ENCODE results near the gene PITPNM3.
"Not testable (repeated sequence)": the region's sequence is repeated elsewhere in the genome, so short reads cannot be mapped to it uniquely, and the experiment has no call there.

Gene PITPNM3

DNA sequence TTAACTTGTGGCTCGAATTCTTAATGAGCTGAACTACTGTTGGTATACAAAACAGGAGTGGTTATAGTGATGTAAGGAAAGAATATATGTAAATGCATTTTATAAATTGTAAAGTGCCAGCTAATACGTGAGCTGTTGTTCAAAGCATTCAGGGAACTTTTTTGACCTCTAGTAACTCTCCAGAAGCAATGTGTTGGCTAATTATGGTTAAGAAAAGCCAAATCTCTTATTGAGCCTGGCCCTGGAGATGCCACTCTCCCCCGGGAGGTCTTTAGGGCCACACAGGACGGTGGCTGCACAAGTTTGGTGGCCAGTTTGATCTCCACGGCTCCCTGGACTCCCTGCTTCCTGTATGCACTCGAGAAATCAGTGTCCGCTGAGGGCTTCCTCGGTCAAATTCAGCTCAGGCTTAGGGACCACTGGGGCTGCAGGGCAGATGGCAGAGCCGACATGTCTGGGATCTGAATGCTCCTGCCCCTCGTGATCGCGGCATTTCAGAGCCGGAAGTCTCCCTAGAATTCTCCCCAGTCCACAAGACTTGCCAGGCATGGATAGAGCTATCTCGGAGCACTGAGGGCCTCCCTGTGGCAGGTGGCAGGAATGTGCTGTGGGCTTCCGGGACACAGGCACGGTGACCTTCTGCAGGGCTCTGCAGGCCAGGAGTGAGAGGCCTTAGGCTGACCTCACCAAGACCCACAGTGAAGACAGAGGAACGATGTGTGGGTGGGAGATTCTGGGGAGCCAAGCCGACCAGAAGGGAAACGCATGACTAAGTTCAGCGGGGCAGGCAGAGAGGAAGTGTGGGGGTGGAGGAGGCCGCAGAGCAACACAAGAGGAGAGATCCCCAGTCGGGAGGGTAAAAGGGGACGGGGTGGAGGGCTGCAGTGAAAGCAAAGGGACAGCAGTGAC, 18.6 kb upstream of the PITPNM3 start:
- DNase-seq: peak; percentile 28

- DNase-seq: no peak
Measured at GRCh38 chr17:6573982-6574686, 17.8 kb upstream of the PITPNM3 start.

GRCh38 chr17:6573495-6573894, 17.1 kb upstream of the PITPNM3 start:
- not testable (repeated sequence) for DNase-seq

DNA sequence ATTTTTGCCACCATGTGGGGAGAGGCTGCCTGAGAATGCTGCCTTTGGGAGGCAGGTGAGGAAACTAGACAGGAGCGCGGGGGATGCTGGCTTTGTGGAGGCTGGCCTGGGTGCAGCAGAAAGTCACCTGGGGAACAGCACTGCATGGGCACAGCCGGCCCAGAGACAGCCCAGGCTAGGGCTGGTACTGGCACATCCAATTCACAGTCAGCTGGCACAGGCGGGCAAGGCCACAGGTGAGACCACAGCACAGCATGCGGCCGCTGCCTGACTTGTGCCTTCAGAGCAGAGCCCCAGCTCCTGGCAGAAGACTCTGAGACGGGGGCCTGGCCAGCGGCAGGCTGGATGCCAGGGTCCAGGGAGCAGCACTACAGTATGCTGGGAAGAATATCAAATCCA, 16.6 kb upstream of the PITPNM3 start:
- no peak for DNase-seq

- DNase-seq: no peak
Measured at GRCh38 chr17:6571452-6571781, 15.1 kb upstream of the PITPNM3 start.

- no peak for DNase-seq
Measured at GRCh38 chr17:6570731-6571451, 14.5 kb upstream of the PITPNM3 start.

GRCh38 chr17:6569370-6570285, 13.3 kb upstream of the PITPNM3 start:
- DNase-seq: no peak

GRCh38 chr17:6568184-6568758, 11.9 kb upstream of the PITPNM3 start:
- no peak for DNase-seq

DNA sequence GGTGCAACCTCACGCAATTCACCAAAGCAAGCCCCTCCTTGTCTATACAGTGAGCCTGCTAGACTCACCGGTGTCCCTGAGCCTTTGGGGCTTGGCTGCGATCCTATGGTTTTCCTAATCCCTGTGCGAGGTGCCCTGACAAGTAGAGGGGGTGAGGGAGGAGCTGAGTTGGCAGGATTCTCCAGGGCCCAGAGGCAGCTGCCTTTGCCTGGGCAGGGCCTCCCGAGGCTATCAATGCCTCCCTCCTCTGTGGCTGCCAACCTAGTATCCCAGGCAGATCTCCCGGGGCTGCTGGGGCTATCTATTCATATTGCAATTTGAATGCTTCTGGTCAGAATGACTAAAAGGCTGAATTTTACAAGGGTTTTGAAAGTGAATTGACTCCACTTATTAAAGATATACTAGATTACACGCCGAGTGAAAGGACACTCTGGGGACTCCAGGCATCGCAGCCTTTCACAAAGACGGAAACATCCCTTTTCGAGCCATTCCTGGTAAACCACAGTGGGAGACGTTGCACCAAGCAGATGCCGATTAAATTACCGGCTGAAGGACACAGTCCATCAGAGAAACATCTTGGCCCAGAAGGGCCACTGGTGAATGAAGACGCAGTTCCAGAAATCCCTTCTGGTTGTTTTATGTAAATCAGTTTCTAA, 11.3 kb upstream of the PITPNM3 start:
- no peak for DNase-seq

- DNase-seq: no peak
Measured at GRCh38 chr17:6561446-6561845, 5.1 kb upstream of the PITPNM3 start.

- no peak for DNase-seq
Measured at GRCh38 chr17:6560496-6560895, 4.1 kb upstream of the PITPNM3 start.

GRCh38 chr17:6559753-6560215, 3.4 kb upstream of the PITPNM3 start:
- DNase-seq: no peak

GRCh38 chr17:6558932-6559752, 2.8 kb upstream of the PITPNM3 start:
- no peak for DNase-seq

DNA sequence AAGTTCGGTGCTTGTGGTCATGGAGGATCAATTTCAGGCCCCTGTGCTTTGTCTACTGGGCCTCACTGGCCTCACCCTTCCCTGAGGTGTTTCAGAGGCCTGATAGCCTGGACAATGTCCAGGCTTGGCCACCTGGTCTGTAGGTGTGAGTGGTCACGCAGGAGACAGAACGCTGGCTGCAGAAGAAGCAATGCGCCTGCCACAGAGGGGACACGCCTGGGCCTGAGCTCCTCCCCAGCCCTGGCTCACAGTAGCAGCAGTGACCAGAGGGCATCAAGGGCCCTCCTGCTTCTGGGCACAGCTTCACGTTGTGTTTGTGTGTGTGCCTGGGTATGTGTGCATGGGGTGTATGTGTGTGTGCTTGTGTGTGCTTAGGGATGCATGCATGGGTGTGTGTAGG, 1.9 kb upstream of the PITPNM3 start:
- DNase-seq: no peak

DNA sequence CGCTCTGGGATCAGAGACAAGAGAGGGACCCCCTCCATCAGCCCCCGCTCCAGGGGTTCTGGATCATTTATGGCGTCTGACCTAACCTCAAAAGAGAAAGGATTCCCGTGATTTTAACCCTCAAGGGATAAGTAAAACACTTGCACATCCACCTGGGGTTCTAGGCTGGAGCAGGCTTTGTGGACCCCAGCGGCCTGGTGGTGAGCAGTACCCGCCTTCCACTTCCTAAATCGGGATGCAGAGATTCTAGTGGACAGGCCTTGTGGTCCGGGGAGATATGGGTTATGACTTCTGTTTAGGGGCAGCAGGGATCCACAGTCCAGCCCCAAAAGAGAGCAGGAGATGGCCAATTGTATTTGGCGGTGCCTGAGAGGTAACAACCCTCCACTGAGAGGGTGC, 684 bp upstream of the PITPNM3 start:
- no peak for DNase-seq

DNA sequence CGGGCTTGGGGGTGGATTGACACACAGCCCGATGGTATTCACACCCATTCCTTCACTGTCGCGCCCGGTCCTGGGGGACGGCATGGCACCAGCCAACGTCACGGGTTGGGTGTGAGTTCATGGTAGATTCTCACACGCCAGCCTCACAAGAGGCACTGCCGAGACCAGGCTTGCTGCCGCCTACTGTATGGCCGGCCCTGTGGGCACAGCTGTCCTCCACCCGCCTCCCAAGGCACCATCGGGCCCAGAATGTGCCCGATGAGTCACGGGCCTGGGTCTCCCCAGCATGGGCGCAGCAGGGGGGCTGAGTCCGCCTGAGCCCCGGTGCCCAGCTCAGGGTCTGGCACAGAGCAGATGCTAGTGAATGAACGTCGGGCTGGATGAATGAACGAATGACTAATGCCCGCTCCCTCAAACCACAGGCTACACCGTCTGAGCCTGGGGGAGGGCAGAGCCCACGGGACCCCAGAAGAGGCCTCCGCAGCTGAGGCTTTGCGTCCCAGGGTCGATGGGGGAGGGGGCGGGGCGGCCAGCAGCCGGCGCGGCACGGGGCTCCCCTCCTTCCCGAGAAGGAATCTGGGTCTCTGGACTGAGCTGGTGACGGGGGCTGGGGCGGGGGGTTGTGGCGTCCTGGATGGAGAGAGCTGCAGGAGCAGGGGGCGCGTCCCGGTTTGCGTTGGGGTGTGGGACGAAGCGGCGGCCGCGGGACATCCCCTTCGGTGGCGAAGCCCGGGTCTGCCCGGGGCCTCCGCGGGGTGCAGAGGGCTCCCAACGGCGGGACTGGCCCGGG, 829 bp downstream of the PITPNM3 start:
- no peak for DNase-seq

DNA sequence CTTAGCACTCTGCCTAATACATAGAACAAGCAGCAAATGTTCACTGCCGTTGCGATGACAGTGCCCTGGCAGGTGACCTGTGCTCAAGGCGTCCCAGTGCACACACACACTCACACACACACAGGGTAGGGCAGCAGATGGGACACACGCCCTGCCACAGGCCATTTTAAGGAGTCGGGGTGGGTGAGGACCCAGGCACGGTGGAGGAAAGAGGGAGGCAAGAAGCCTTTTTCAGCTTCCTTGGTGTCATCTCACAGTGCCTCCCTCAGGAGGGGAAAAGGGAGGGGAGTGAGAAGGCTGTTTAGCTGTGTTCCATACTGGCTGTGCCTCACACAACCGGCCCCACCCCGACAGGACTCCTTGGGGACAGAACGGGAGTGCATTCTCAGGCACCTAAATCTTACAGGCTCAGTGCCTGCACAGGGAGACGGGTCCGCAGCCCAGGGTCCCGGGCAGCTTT, 1.5 kb downstream of the PITPNM3 start:
- DNase-seq: no peak

GRCh38 chr17:6554342-6554741, 2.0 kb downstream of the PITPNM3 start:
- DNase-seq: no peak

- no peak for DNase-seq
Measured at GRCh38 chr17:6551869-6552531, 4.4 kb downstream of the PITPNM3 start.

Data from activated gamma-delta T cell treated with Interleukin-2 at 50 U/mL for 16 hours (primary cell).